NT2/D1 (cell line): ENCODE data around the gene RGS1.

Source experiments
- YY1 ChIP-seq: IDR thresholded peaks from 2 replicates; pipeline ENCODE4 v1.6.1; 2011; ENCODE audit not compliant: insufficient read length, insufficient read depth
- ZNF274 ChIP-seq: IDR thresholded peaks from 2 replicates; pipeline ENCODE4 v1.6.1; 2011; ENCODE audit warnings: mild to moderate bottlenecking, low read depth, low read length

GRCh38 chr1:192529031-192529755 is 46.4 kb upstream of the RGS1 start:
- TF ChIP-seq ZNF274 (no peak), YY1 (no peak)
